ENCODE measurements around the gene SPATA9. TPM values are rescaled to one million over a fixed set of nuclear protein-coding genes. Genes with fewer than 3 reads are reported as not detected.

The SPATA9 gene
- total and polyA plus RNA-seq, 2 of the 8 experiments (the other 6 are each of a cell fraction or from before 2014, with no cell fraction given): not detected

GRCh38 chr5:95649274-95649673 lies 33.5 kb downstream of the SPATA9 start:
- ChIA-PET POLR2A (ENCODE audit: partially characterized antibody) (no interaction called here), CTCF (ENCODE audit: partially characterized antibody) (no interaction called here)
- Histone ChIP-seq H3K23ac (ENCODE audit: insufficient read length) (no peak overlapping the region), H3K27me3 (replicated peaks in 1 of 4; ENCODE audit: control insufficient read depth in 3 of 4, extremely low read depth in 1 of 4, insufficient read depth in 3 of 4, low read length in 3 of 4) (no peaks in the 10 kb centered on the region), H2BK20ac (ENCODE audit: low read length) (no peak overlapping the region), H3K14ac (ENCODE audit: insufficient read length) (no peak overlapping the region), H3K4me3 (ENCODE audit: extremely low read depth in 1 of 4, insufficient read depth in 2 of 4, low read depth in 3 of 4, low read length in 4 of 4) (no peak overlapping the region), H3K79me2 (ENCODE audit: control insufficient read depth in 1 of 2, insufficient read depth in 2 of 2, low read length in 2 of 2) (no peaks in the 10 kb centered on the region), H4K8ac (ENCODE audit: extremely low read depth, insufficient read depth, low read length) (no peak overlapping the region), H4K5ac (ENCODE audit: insufficient read length, low read depth, low read length) (no peak overlapping the region), H4K20me1 (replicated peaks in 1 of 2; ENCODE audit: control insufficient read depth in 1 of 2, insufficient read depth in 2 of 2, low read length in 2 of 2) (no peaks in the 10 kb centered on the region), H2BK120ac (replicated peaks; ENCODE audit: low read depth, low read length) (no peak overlapping the region), H2BK12ac (ENCODE audit: low read depth, low read length) (no peak overlapping the region), H3K56ac (replicated peaks; ENCODE audit: insufficient read length, low read depth, low read length) (no peak overlapping the region), H3K36me3 (ENCODE audit: control insufficient read depth in 2 of 4, insufficient read depth in 4 of 4, low read length in 3 of 4) (no peaks in the 10 kb centered on the region), H2BK5ac (ENCODE audit: low read depth, low read length) (no peak overlapping the region), H3K9me3 (ENCODE audit: insufficient read depth in 2 of 2, low read depth in 1 of 2, low read length in 1 of 2) (no peaks in the 10 kb centered on the region), H4K91ac (replicated peaks; ENCODE audit: insufficient read length, low read length) (no peak overlapping the region), H3K27ac (ENCODE audit: low read depth, low read length) (no peak overlapping the region), H2AFZ (ENCODE audit: low read length) (no peak overlapping the region), H2AK5ac (ENCODE audit: low read depth, low read length) (no peak overlapping the region), H2BK15ac (ENCODE audit: low read length) (no peak overlapping the region), H3K9ac (replicated peaks in 1 of 4; ENCODE audit: extremely low read depth in 1 of 4, low read depth in 3 of 4, low read length in 3 of 4) (no peak overlapping the region), H3K4me1 (replicated peaks in 1 of 4; ENCODE audit: control insufficient read depth in 3 of 4, insufficient read depth in 4 of 4, low read length in 3 of 4) (peaks cover 0 to 6% (median 3%) of the 10 kb centered on the region in 4 experiments; a peak in 2 of 7 replicates), H3K23me2 (ENCODE audit: low read depth, low read length) (peaks cover 7% of the 10 kb centered on the region), H3K18ac (ENCODE audit: extremely low read depth, low read length) (no peak overlapping the region), H3K79me1 (ENCODE audit: low read depth, low read length) (no peaks in the 10 kb centered on the region), H3K4ac (replicated peaks; ENCODE audit: insufficient read length, low read depth, low read length) (no peak overlapping the region), H3K4me2 (ENCODE audit: insufficient read depth in 1 of 2, low read depth in 2 of 2, low read length in 2 of 2) (no peak overlapping the region)
- no peak for DNase-seq (ENCODE audit: low read depth in 1 of 2, low spot score in 2 of 2)
- TF ChIP-seq BRCA1 (IDR thresholded peaks at IDR 0.05; ENCODE audit: low read depth, low read length): no peak
- TF ChIP-seq TAF7 (optimal IDR thresholded peaks at IDR 0.05; ENCODE audit: borderline replicate concordance, low read depth, low read length): no peak
- TF ChIP-seq CHD2 (IDR thresholded peaks at IDR 0.05; ENCODE audit: low read length): no peak
- no peak for TF ChIP-seq TEAD4 (IDR thresholded peaks at IDR 0.05; ENCODE audit: low read depth, low read length)
- no peak for TF ChIP-seq SP1 (IDR thresholded peaks at IDR 0.05; ENCODE audit: low read depth, low read length)
- no peak for TF ChIP-seq HDAC6 (IDR thresholded peaks at IDR 0.05; ENCODE audit: low read depth, low read length)
- no peak for TF ChIP-seq SIN3A (conservative IDR thresholded peaks at IDR 0.05 in 1 of 2, IDR thresholded peaks at IDR 0.05 in 1 of 2; ENCODE audit: low read depth in 1 of 2, low read length in 2 of 2)
- TF ChIP-seq JUND (IDR thresholded peaks at IDR 0.05; ENCODE audit: low read length): no peak
- no peak for TF ChIP-seq SIX5 (IDR thresholded peaks at IDR 0.05; ENCODE audit: low read depth, low read length)
- TF ChIP-seq CTCF (IDR thresholded peaks at IDR 0.05; ENCODE audit: control extremely low read depth in 1 of 3, insufficient read depth in 1 of 3, low read depth in 1 of 3, low read length in 3 of 3): no peak
- no peak for TF ChIP-seq TAF1 (IDR thresholded peaks at IDR 0.05; ENCODE audit: low read depth, low read length)
- no peak for TF ChIP-seq YY1 (IDR thresholded peaks at IDR 0.05; ENCODE audit: low read depth, low read length)
- TF ChIP-seq SAP30 (IDR thresholded peaks at IDR 0.05; ENCODE audit: insufficient read depth, insufficient replicate concordance, low read length): no peak
- TF ChIP-seq KDM5A (IDR thresholded peaks at IDR 0.05; ENCODE audit: low read length): no peak
- FAIRE-seq: no peak
